Endodermal cell (in vitro differentiated cells): ENCODE data around the gene PPP2R5B. TPM values are rescaled to one million over a fixed set of nuclear protein-coding genes. Genes with fewer than 3 reads are reported as not detected.

Source experiments
- DNase-seq: peaks from one replicate; pipeline ENCODE4 v3.0.0-alpha.2; 2017
- H3K27ac ChIP-seq: 2 replicates; pipeline ENCODE4 v1.5.1; 2013; ENCODE audit warnings: mild to moderate bottlenecking, low read depth, low read length, moderate library complexity
- H3K27me3 ChIP-seq: 2 replicates; pipeline ENCODE4 v1.6.1; 2013; ENCODE audit warnings: mild to moderate bottlenecking, low read length, moderate library complexity; ENCODE audit not compliant: insufficient read depth, control insufficient read depth, poor library complexity, severe bottlenecking
- H3K36me3 ChIP-seq: 2 replicates; pipeline ENCODE4 v1.7.0; 2013; ENCODE audit warnings: mild to moderate bottlenecking, low read length, moderate library complexity; ENCODE audit not compliant: control insufficient read depth, insufficient read depth
- H3K4me1 ChIP-seq: one replicate; pipeline ENCODE4 v1.7.0; 2013; ENCODE audit warnings: low read length; ENCODE audit not compliant: control insufficient read depth, insufficient read depth
- H3K4me3 ChIP-seq: 2 replicates; pipeline ENCODE4 v1.5.1; 2013; ENCODE audit warnings: mild to moderate bottlenecking, low read length, moderate library complexity
- H3K9ac ChIP-seq: 2 replicates; pipeline ENCODE4 v1.6.1; 2013; ENCODE audit warnings: mild to moderate bottlenecking, low read length, moderate library complexity; ENCODE audit not compliant: poor library complexity, severe bottlenecking; ENCODE audit errors: extremely low read depth
- H3K9me3 ChIP-seq: 2 replicates; pipeline ENCODE4 v1.6.1; 2013; ENCODE audit warnings: mild to moderate bottlenecking, low read length, moderate library complexity; ENCODE audit not compliant: control insufficient read depth
- H3K27ac Mint-ChIP-seq: 2 replicates; pipeline ENCODE4 v1.8.0; 2020; ENCODE audit warnings: mixed read lengths
- H3K27me3 Mint-ChIP-seq: 2 replicates; pipeline ENCODE4 v1.8.0; 2021; ENCODE audit warnings: mild to moderate bottlenecking, mixed read lengths; ENCODE audit not compliant: insufficient read depth
- H3K36me3 Mint-ChIP-seq: 2 replicates; pipeline ENCODE4 v1.8.0; 2020; ENCODE audit warnings: low read depth, mixed read lengths
- H3K4me1 Mint-ChIP-seq: 2 replicates; pipeline ENCODE4 v1.8.0; 2020; ENCODE audit warnings: mixed read lengths
- H3K4me3 Mint-ChIP-seq: 2 replicates; pipeline ENCODE4 v1.8.0; 2020; ENCODE audit warnings: mild to moderate bottlenecking, moderate library complexity, mixed read lengths
- H3K9me3 Mint-ChIP-seq: 2 replicates; pipeline ENCODE4 v1.8.0; 2020; ENCODE audit warnings: mild to moderate bottlenecking, mixed read lengths
- CTCF ChIP-seq: fragments of 200-600 bp; sonication (generic); conservative IDR thresholded peaks from 2 replicates; pipeline ENCODE4 v1.5.0; 2021; ENCODE audit warnings: antibody characterized with exemption, mild to moderate bottlenecking
- WGBS, 2 experiments: methylation state at CpG; one replicate each; pipeline versions ENCODE4 v1.1.5 to v1.1.7; 2013; ENCODE audit warnings: missing lambda C conversion rate in 2 of 2, mixed read lengths in 1 of 2; ENCODE audit not compliant: insufficient coverage in 1 of 2, insufficient read length in 1 of 2; 5-methylcytosine and 5-hydroxymethylcytosine counted together
- total RNA-seq, 2 donors: library from RNA; stranded (reverse); fragmentation: NEBNext Ultra II Directional in 1 of 2; extraction: Animal tissue kit (Norgen Biotek cat#: 25700) in 1 of 2; gene quantifications; 2 replicates in 1 of 2; 3 replicates in 1 of 2; pipeline ENCODE4 v1.2.1, GENCODE V29; 2021

Gene PPP2R5B
- total RNA-seq, 2 donors from 2014 or later, result 2.8 to 3.3 TPM

- Histone ChIP-seq H3K27ac (no peak overlapping the region), H3K4me1 (peaks cover 18% of the 10 kb centered on the region), H3K36me3 (no peaks in the 10 kb centered on the region), H3K4me3 (no peak overlapping the region), H3K9me3 (no peaks in the 10 kb centered on the region), H3K9ac (no peak overlapping the region), H3K27me3 (no peaks in the 10 kb centered on the region)
- DNase-seq, result no peak
- H3K27me3 Mint-ChIP-seq, result no peaks in the 10 kb centered on the region
- WGBS, 2 experiments, result 87 to 93% methylated on average over 2 to 5 of the region's 5 CpGs
- H3K27ac Mint-ChIP-seq, result no peak overlapping the region
- TF ChIP-seq CTCF, result no peak
- H3K4me3 Mint-ChIP-seq, result no peak overlapping the region
- H3K9me3 Mint-ChIP-seq, result no peaks in the 10 kb centered on the region
- peaks cover 2% of the 10 kb centered on the region for H3K36me3 Mint-ChIP-seq
- H3K4me1 Mint-ChIP-seq, result peaks cover 24% of the 10 kb centered on the region
Observed at GRCh38 chr11:64891880-64892279, 32.6 kb upstream of the PPP2R5B start.

- Histone ChIP-seq H3K9me3 (no peaks in the 10 kb centered on the region), H3K9ac (no peak overlapping the region), H3K27me3 (no peaks in the 10 kb centered on the region), H3K36me3 (no peaks in the 10 kb centered on the region), H3K27ac (no peak overlapping the region), H3K4me1 (peaks cover 18% of the 10 kb centered on the region), H3K4me3 (no peak overlapping the region)
- no peak overlapping the region for H3K27ac Mint-ChIP-seq
- no peak for TF ChIP-seq CTCF
- peaks cover 3% of the 10 kb centered on the region for H3K36me3 Mint-ChIP-seq
- 90 to 92% methylated on average over 10 to 11 of the region's 11 CpGs for WGBS, 2 experiments
- DNase-seq, result no peak
- H3K4me1 Mint-ChIP-seq, result peaks cover 22% of the 10 kb centered on the region
- no peak overlapping the region for H3K4me3 Mint-ChIP-seq
- H3K9me3 Mint-ChIP-seq, result no peaks in the 10 kb centered on the region
- H3K27me3 Mint-ChIP-seq, result no peaks in the 10 kb centered on the region
Observed at GRCh38 chr11:64892411-64892831, 32.1 kb upstream of the PPP2R5B start.

GRCh38 chr11:64892838-64893193 is 31.7 kb upstream of the PPP2R5B start:
- WGBS, 2 experiments, result 91 to 96% methylated on average over 8 to 10 of the region's 10 CpGs
- Histone ChIP-seq H3K36me3 (no peaks in the 10 kb centered on the region), H3K4me1 (peaks cover 18% of the 10 kb centered on the region), H3K4me3 (no peak overlapping the region), H3K9me3 (no peaks in the 10 kb centered on the region), H3K27ac (no peak overlapping the region), H3K9ac (no peak overlapping the region), H3K27me3 (no peaks in the 10 kb centered on the region)
- H3K4me3 Mint-ChIP-seq, result no peak overlapping the region
- TF ChIP-seq CTCF, result no peak
- DNase-seq, result no peak
- no peak overlapping the region for H3K27ac Mint-ChIP-seq
- no peaks in the 10 kb centered on the region for H3K27me3 Mint-ChIP-seq
- H3K36me3 Mint-ChIP-seq, result peaks cover 4% of the 10 kb centered on the region
- no peaks in the 10 kb centered on the region for H3K9me3 Mint-ChIP-seq
- peaks cover 19% of the 10 kb centered on the region for H3K4me1 Mint-ChIP-seq
